T47D (cell line): ENCODE data around the gene ANKRD65.
"Not testable (repeated sequence)": the region's sequence is repeated elsewhere in the genome, so short reads cannot be mapped to it uniquely, and the experiment has no call there.

ENCODE experiments used
- DNase-seq, 2 experiments: peaks; one replicate each; pipeline versions ENCODE4 v3.0.0 to v3.0.0-alpha.2; 2011 to 2012; ENCODE audit warnings: low read depth in 1 of 2, low spot score in 1 of 2
- JUND ChIP-seq: IDR thresholded peaks from 2 replicates; pipeline ENCODE4 v1.6.1; 2012; ENCODE audit warnings: low read depth
- in situ Hi-C: cut with HindIII; loops from 2 replicates; pipeline ENCODE4 v1.10.0; 2016; ENCODE audit warnings: low sequenced_read_pairs, low pct_unique_long_range_greater_than_20kb

ANKRD65 gene

GRCh38 chr1:1431845-1432273 lies 10.8 kb upstream of the ANKRD65 start:
- TF ChIP-seq JUND = no peak
- DNase-seq = peak in 1 of 2 experiments; percentile 70
- in situ Hi-C loops = no loop called here

GRCh38 chr1:1430992-1431844 lies 10.1 kb upstream of the ANKRD65 start:
- no peak for TF ChIP-seq JUND
- DNase-seq = no peak
- in situ Hi-C loops = no loop called here

GRCh38 chr1:1430114-1430982 lies 9.3 kb upstream of the ANKRD65 start:
- in situ Hi-C loops = no loop called here
- DNase-seq = peak in 1 of 2 experiments; percentile 78
- TF ChIP-seq JUND = no peak

GRCh38 chr1:1429671-1430073 lies 8.6 kb upstream of the ANKRD65 start:
- in situ Hi-C loops = no loop called here
- no peak for TF ChIP-seq JUND
- DNase-seq = no peak

- DNase-seq, in situ Hi-C loops: not testable (repeated sequence)
These were observed 7.9 kb upstream of the ANKRD65 start for GRCh38 chr1:1428967-1429366.

- in situ Hi-C loops = no loop called here
- DNase-seq = no peak
- TF ChIP-seq JUND = no peak
These were observed 7.1 kb upstream of the ANKRD65 start for GRCh38 chr1:1428174-1428573.

GRCh38 chr1:1427820-1428148 lies 6.7 kb upstream of the ANKRD65 start:
- DNase-seq = no peak
- in situ Hi-C loops = no loop called here
- TF ChIP-seq JUND = no peak

- TF ChIP-seq JUND = no peak
- in situ Hi-C loops = no loop called here
- DNase-seq = no peak
These were observed 6.2 kb upstream of the ANKRD65 start for GRCh38 chr1:1427106-1427819.

GRCh38 chr1:1426496-1427105 lies 5.5 kb upstream of the ANKRD65 start:
- DNase-seq = no peak
- no peak for TF ChIP-seq JUND
- in situ Hi-C loops = no loop called here

GRCh38 chr1:1425753-1426495 lies 4.8 kb upstream of the ANKRD65 start:
- DNase-seq = no peak
- no peak for TF ChIP-seq JUND

GRCh38 chr1:1425426-1425752 lies 4.3 kb upstream of the ANKRD65 start:
- in situ Hi-C loops = no loop called here
- no peak for TF ChIP-seq JUND
- no peak for DNase-seq

More at GRCh38 chr1:1425753-1426495, 4.8 kb upstream of the ANKRD65 start:
- in situ Hi-C loops = no loop called here

GRCh38 chr1:1424707-1425106 lies 3.6 kb upstream of the ANKRD65 start:
- DNase-seq = no peak
- in situ Hi-C loops = no loop called here
- no peak for TF ChIP-seq JUND
